Lower leg skin (tissue), 4 donors: ENCODE measurements around the gene DNPH1. TPM values are rescaled to one million over a fixed set of nuclear protein-coding genes. Genes with fewer than 3 reads are reported as not detected.

Experiments used
- DNase-seq, 2 donors: peaks; one replicate each; pipeline ENCODE4 v3.0.0-alpha.2; 2019; ENCODE audit warnings: low spot score in 2 of 2
- H3K4me3 ChIP-seq: fragments of 200-600 bp; sonication (generic); 2 replicates; pipeline ENCODE4 v1.5.1; 2017; ENCODE audit warnings: mild to moderate bottlenecking, low read depth; ENCODE audit not compliant: poor library complexity, severe bottlenecking
- CTCF ChIP-seq, 3 donors: fragments of 450-650 bp; IDR thresholded peaks; one replicate each; pipeline ENCODE4 v1.5.1; 2016; ENCODE audit warnings: antibody characterized with exemption in 3 of 3, mild to moderate bottlenecking in 3 of 3, moderate library complexity in 2 of 3
- POLR2A ChIP-seq, 2 donors: fragments of 450-650 bp; IDR thresholded peaks; one replicate each; pipeline ENCODE4 v1.6.1; 2016 to 2017; ENCODE audit warnings: antibody characterized with exemption in 2 of 2, mild to moderate bottlenecking in 1 of 2, moderate library complexity in 1 of 2
- WGBS, 2 donors: methylation state at CpG; one replicate each; pipeline ENCODE4 v1.1.5; 2018; 5-methylcytosine and 5-hydroxymethylcytosine counted together
- intact Hi-C: fragments of 100-400 bp; cut with DNase I; formaldehyde crosslinking; loops from one replicate; pipeline ENCODE4 v1.15.0; 2023; ENCODE audit warnings: low total_unique reads
- total RNA-seq, 4 donors: library from RNA; depleted of rRNA; stranded (reverse); fragments of >200 nt; gene quantifications; one replicate each; pipeline ENCODE4 v1.1.0, GENCODE V29; 2016

Gene DNPH1
- total RNA-seq, 4 donors from 2014 or later: 48.5 to 77.0 (median 61.2) TPM

GRCh38 chr6:43205849-43206248 is 23.4 kb downstream of the DNPH1 start:
- TF ChIP-seq POLR2A (IDR thresholded peaks at IDR 0.05) (no peak), CTCF (IDR thresholded peaks at IDR 0.05) (no peak)
- 94 to 95% methylated on average over 10 of the region's 10 CpGs for WGBS, 2 donors
- intact Hi-C loops: no loop called here
- no peak overlapping the region for H3K4me3 ChIP-seq
- DNase-seq: no peak

GRCh38 chr6:43204271-43205105 is 24.8 kb downstream of the DNPH1 start:
- intact Hi-C loops: no loop called here
- 94 to 98% methylated on average over 23 of the region's 23 CpGs for WGBS, 2 donors
- H3K4me3 ChIP-seq: no peak overlapping the region
- no peak for DNase-seq
- TF ChIP-seq CTCF (IDR thresholded peaks at IDR 0.05): no peak
- no peak for TF ChIP-seq POLR2A (IDR thresholded peaks at IDR 0.05)

GRCh38 chr6:43203718-43204095 is 25.6 kb downstream of the DNPH1 start:
- DNase-seq: no peak
- WGBS, 2 donors: 91 to 93% methylated on average over 8 of the region's 8 CpGs
- no peak overlapping the region for H3K4me3 ChIP-seq
- intact Hi-C loops: no loop called here
- TF ChIP-seq POLR2A (IDR thresholded peaks at IDR 0.05) (no peak), CTCF (IDR thresholded peaks at IDR 0.05) (no peak)

GRCh38 chr6:43203029-43203717 is 26.1 kb downstream of the DNPH1 start:
- WGBS, 2 donors: 87 to 93% methylated on average over 11 to 17 of the region's 17 CpGs
- intact Hi-C loops: no loop called here
- DNase-seq: no peak
- TF ChIP-seq POLR2A (IDR thresholded peaks at IDR 0.05) (no peak), CTCF (IDR thresholded peaks at IDR 0.05) (no peak)
- no peak overlapping the region for H3K4me3 ChIP-seq

GRCh38 chr6:43202451-43202850 is 26.8 kb downstream of the DNPH1 start:
- intact Hi-C loops: no loop called here
- TF ChIP-seq CTCF (IDR thresholded peaks at IDR 0.05) (no peak), POLR2A (IDR thresholded peaks at IDR 0.05) (no peak)

More at GRCh38 chr6:43202451-43202850, 26.8 kb downstream of the DNPH1 start:
- 87 to 89% methylated on average over 5 of the region's 5 CpGs for WGBS, 2 donors
- DNase-seq: no peak
- no peak overlapping the region for H3K4me3 ChIP-seq
